Activated T-helper 1 cell treated with Interleukin-2 at 50 U/mL for 16 hours (primary cell): Measurements from ENCODE around the gene AP1B1.
"Not testable (repeated sequence)": the region's sequence is repeated elsewhere in the genome, so short reads cannot be mapped to it uniquely, and the experiment has no call there.

Source experiments
- DNase-seq: peaks from one replicate; pipeline ENCODE4 v3.0.0-alpha.2; 2020; ENCODE audit warnings: low read depth

Gene AP1B1

DNA sequence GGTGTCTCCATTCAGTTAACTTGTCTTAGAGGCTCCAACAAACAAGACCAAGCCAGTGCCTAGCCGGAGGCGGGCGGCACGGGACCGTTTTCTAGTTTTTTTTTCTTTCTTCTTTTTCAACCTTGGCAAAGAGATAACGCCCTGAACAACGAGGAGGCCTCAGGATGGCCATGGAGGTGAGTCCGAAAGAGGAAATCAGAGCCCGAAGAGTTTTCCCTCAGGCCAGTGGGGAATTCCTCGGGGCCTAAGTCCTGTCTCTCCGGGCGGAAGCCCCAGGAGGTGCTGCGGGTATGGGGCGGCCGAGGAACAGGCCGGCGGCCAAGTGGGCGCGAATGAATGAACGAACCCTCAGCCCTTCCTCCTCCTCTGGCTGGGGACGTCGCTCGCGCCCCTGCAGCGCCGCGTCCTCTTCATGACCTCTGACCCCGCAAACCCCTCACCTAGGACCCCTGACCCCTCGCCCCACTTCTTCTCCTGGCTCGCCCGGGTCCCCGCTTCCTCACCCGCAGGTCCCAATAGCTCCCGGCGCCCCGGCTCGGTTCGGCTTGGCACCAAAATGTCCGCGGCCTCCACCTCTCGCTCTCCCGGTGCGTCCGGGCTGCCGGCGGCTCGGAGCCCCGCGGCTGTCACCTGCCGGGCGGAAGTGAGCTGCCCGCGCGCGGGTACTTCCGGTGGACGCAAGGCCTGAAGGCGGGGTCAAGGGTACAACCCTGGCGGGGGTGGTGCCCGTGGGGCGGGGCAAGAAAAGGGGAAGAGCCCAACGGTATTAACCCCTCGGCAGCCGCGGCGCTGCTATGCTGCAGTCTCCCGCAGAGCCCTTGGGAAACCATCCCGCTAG lies at the start of gene AP1B1:
TSS of gene AP1B1 (minus strand) at position 650 of the 838 bp plus-strand sequence. CDS start 21,327 bp downstream, outside the sequence.
- DNase-seq, result peak; percentile 89

DNA sequence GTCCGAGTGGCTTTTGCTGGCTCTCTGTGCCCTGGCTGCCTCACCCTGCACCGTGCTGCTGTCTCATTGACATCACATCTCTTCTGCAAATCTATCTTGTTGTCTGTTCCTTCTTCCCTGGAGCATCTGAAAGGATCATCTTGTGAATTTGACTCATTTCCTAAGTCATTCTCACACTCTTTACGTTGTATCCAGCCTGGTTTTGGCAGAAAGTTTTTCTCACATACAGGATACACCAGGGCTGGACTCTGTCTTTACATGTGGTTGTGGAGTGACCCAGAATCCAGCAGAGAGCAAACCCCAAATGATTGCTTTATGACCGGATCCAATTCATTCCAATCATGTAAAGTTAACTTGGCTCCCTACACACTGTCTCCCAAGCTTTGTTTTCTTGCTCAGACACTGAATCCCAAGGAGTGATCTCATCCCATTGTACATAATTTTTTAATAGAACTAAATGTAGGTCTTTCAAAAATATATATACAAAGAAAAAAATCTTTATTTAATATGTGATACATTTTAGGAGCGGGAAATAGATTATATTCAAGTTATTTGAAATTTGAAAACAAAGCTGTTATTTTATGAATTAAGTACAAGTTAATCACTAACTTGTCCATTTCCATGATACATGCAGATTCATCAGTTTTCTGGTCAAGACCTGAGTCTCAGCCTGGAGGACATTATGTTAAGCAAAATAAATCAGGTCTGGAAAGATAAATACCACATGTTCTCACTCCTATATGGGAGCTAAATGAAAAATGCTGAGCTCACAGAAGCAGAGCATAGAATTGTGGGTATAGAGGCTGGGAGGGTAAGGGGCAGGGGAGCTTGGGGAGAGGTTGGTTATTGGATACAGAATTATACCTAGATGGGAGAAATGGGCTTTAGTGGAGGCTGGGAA lies 47.1 kb upstream of the AP1B1 start:
- no peak for DNase-seq

DNA sequence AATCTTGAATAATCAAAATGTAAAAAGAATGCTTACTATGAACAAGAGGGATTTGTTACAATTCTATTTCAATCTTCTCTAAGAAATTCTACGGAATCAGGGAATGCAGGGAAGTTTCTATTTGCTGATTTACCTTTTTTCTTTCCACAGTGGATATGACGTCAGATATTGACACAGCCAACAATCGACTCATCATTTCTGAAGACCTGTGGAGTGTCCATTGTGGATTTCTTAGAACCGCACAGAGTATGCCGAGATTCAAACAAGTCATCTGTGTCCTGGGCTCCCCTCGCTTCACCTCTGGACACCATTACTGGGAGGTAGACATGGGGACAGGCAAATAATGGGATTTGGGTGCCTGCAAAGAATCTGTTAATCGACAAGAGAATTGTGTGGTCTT lies 45.9 kb upstream of the AP1B1 start:
- DNase-seq, result no peak

- DNase-seq, result no peak
These were observed 45.5 kb upstream of the AP1B1 start for GRCh38 chr22:29433856-29434255.

DNA sequence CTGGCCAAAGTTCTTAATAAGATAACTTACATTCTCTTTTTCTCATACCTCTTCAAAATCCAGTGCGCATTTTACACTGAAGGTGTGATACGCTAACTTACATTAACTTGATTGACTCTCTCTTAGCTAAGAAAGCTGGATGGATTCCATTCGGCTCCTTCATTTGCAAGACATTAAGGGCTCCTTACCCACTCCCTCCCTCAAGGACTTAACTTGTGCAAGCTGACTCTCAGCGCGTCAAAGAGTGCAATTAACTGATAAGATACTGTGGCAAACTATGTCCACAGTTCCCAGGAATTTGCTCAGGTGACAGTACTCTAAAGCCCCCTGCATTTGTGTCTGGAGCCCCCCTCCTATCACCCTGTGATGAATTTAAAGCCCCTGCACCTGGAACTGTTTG lies 43.6 kb upstream of the AP1B1 start:
- no peak for DNase-seq

GRCh38 chr22:29427176-29427760 lies 38.9 kb upstream of the AP1B1 start:
- no peak for DNase-seq

DNA sequence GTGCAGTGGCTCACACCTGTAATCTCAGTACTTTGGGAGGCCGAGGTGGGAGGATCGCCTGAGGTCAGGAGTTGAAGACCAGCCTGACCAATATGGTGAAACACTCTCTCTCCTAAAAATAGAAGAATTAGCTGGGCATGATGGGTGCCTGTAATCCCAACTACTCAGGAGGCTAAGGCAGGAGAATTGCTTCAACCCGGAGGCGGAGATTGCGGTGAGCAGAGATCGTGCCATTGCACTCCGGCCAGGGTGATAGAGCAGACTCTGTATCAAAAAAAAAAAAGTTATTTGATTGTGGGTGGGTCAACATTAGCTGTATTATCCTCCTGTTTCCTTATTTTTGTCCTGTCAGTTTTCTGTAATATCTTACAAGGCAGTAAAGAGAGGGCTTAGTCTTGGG lies 38.1 kb upstream of the AP1B1 start:
- DNase-seq, result no peak

GRCh38 chr22:29418704-29419103 lies 30.3 kb upstream of the AP1B1 start:
- not testable (repeated sequence) for DNase-seq

GRCh38 chr22:29414951-29415591 lies 26.7 kb upstream of the AP1B1 start:
- peak; percentile 7 for DNase-seq

- not testable (repeated sequence) for DNase-seq
These were observed 24.4 kb upstream of the AP1B1 start for GRCh38 chr22:29412772-29413171.

DNA sequence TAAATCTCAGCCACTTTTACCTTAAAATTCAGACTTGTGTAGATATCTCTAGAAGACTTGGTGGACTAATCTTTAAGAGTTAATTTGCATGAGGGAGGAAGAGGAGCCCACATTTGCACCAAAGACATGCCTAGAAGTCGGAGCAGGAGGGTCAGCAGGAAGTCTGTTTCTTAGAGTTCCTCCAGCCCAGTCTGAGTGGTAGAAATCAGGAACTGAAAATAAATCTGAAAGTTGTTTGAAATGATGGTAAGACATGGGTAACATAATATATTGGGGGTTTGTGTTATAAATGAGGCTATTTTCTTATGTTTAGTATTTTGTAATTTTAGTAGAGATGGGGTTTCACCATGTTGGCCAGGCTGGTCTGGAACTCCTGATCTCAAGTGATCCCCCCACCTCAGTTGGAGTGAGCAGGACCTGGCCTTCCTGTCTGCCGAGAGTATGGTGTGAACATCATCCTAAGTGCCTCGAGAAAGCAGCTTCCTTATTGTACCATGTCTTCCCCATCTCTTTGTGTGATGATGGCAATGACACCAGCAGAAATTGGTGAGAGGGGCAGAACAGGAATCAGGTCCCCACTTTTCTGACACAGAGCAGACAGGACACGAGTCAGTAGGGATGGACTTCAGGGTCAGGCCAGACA lies 23.3 kb upstream of the AP1B1 start:
- not testable (repeated sequence) for DNase-seq

DNA sequence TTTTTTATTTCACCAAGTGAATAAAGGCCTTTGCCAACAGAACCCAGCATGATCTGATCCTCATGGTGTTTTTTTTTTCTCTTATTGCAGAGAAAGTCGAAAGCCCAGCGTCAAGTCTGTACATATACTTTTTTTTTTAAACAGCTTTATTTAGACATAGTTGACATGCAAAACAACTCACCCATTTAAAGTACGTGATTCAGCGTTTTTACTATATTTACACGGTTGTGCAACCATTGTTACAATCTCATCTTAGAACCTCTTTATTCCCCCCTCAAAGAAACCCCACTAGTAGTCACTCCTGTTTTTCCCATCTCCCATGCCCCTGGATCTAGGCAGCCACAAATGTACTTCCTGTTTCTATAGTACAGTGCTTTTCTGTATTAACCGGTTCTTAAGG lies 20.6 kb upstream of the AP1B1 start:
- no peak for DNase-seq

DNA sequence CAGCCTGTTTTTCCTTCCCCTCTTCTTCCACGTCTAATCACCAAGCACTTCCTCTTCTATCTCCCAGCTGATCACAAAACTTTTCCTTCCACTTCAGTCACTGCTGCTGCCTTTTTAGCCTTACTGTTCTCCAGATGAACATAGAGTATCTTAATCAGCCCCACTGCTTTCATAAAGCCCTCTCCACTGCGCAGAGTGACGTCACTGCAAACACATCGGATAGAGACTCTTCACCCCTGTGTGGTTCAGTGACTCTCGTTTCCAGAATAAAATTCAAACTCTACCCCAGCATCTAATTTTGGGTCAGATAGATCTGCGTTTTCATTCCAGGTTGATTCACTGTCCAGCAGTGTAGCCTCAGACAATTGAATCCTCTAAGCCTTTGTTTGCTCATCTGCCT lies 13.2 kb upstream of the AP1B1 start:
- not testable (repeated sequence) for DNase-seq

DNA sequence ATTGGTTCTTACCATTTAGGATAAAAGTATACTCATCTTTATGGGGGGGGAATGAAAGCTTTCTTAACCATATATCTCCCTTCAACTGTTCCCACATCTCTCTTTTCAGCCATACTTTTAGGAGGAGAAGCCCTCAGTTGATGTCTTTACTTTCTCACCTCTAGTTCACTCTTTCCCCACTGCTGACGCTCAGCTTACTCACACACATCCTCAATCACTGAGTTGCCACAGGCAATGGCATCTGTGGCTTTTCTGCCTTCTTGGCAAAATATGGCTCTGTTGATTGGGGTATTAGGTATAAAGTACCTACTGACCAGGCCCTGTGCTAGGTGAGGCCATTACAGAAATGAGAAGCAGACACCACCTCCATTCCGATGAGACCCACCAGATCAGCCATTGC lies 12.2 kb upstream of the AP1B1 start:
- no peak for DNase-seq

GRCh38 chr22:29397791-29398190 lies 9.4 kb upstream of the AP1B1 start:
- DNase-seq, result no peak

DNA sequence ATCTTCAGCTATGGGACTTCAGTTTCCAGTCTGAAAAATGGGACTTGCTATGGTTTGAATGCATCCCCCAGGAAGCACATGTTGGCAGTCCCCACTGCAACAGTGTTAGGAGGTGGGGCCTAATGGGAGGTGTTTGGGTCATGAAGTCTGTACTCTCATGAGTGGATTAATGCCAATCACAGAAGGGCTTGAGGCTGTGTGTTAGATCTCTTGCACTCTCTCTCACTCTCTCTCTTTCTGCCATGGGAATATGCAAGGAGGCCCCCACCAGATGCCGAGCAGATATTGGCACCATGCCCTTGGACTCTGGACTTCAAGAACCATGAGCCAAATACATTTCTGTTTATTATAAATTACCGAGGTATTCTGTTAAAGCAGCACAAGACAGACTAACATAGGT lies 7.8 kb upstream of the AP1B1 start:
- DNase-seq, result no peak

- DNase-seq, result peak; percentile 42
These were observed 6.7 kb upstream of the AP1B1 start for GRCh38 chr22:29394931-29395581.

GRCh38 chr22:29393019-29393608 lies 4.7 kb upstream of the AP1B1 start:
- DNase-seq, result no peak

- no peak for DNase-seq
These were observed 3.2 kb upstream of the AP1B1 start for GRCh38 chr22:29391546-29391945.

- no peak for DNase-seq
These were observed 1.9 kb upstream of the AP1B1 start for GRCh38 chr22:29390270-29390669.

DNA sequence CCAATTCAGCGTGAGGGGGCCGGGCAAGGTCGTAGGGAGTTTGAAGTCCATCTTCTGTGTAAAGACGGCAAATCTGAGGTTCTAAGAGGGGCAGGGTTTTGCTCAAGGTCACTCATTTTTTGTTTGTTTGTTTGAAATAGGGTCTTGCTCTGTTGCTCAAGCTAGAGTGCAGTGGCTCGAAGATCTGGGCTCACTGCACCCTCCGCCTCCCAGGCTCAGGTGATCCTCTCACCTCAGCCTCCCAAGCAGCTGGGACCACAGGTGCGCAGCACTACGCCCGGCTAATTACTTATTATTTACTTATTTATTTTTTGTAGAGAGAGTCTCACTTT lies 355 bp upstream of the AP1B1 start:
- DNase-seq, result no peak
